Keratinocyte (primary cell): Measurements from ENCODE around the gene PAN2. TPM values are rescaled to one million over a fixed set of nuclear protein-coding genes. Genes with fewer than 3 reads are reported as not detected.
A peak's percentile ranks its signal among the peaks of the same experiment; 100 is the strongest.

Experiments
- DNase-seq: peaks from one replicate; pipeline ENCODE4 v3.0.0-alpha.2; 2011; ENCODE audit warnings: low read depth, missing footprints, low spot score
- FAIRE-seq: peaks from 2 replicates; lab custom pipeline; 2011; peaks lifted over from hg19 to GRCh38; lab: Jason Lieb, UNC
- H2AFZ ChIP-seq: 2 replicates; pipeline ENCODE4 v1.6.0; 2012; ENCODE audit warnings: low read length, control low read depth, inconsistent platforms; ENCODE audit not compliant: control insufficient read depth
- H3K27ac ChIP-seq: 2 replicates; pipeline ENCODE4 v1.5.1; 2011; ENCODE audit warnings: low read length; ENCODE audit not compliant: control insufficient read depth, insufficient read depth
- H3K27me3 ChIP-seq: 3 replicates; pipeline ENCODE4 v1.6.0; 2011; ENCODE audit warnings: low read length; ENCODE audit not compliant: control insufficient read depth, insufficient read depth; ENCODE audit errors: extremely low read depth
- H3K36me3 ChIP-seq, 2 experiments: 2 replicates in 1 of 2; 3 replicates in 1 of 2; pipeline ENCODE4 v1.5.1; 2011; ENCODE audit warnings: low read length in 2 of 2, mild to moderate bottlenecking in 1 of 2; ENCODE audit not compliant: control insufficient read depth in 2 of 2, insufficient read depth in 2 of 2; ENCODE audit errors: extremely low read depth in 1 of 2
- H3K4me1 ChIP-seq: 3 replicates; pipeline ENCODE4 v1.5.1; 2011; ENCODE audit warnings: low read length; ENCODE audit not compliant: control insufficient read depth, insufficient read depth; ENCODE audit errors: extremely low read depth
- H3K4me2 ChIP-seq: 3 replicates; pipeline ENCODE4 v1.6.0; 2011; ENCODE audit warnings: low read depth, low read length; ENCODE audit not compliant: control insufficient read depth, insufficient read depth; ENCODE audit errors: extremely low read depth
- H3K4me3 ChIP-seq, 3 experiments: fragments of 200-600 bp in 1 of 3; sonication (generic) in 1 of 3; 2 replicates in 2 of 3; 3 replicates in 1 of 3; pipeline ENCODE4 v1.5.1; 2011 to 2016; ENCODE audit warnings: low read length in 3 of 3, mild to moderate bottlenecking in 3 of 3, control low read depth in 2 of 3, inconsistent platforms in 1 of 3, low read depth in 1 of 3, mixed read lengths in 1 of 3, mixed run types in 1 of 3, moderate library complexity in 1 of 3; ENCODE audit not compliant: control insufficient read depth in 2 of 3, insufficient read depth in 2 of 3; ENCODE audit errors: extremely low read depth in 1 of 3
- H3K79me2 ChIP-seq: 2 replicates; pipeline ENCODE4 v1.6.0; 2012; ENCODE audit warnings: low read length; ENCODE audit not compliant: control insufficient read depth, insufficient read depth
- H3K9ac ChIP-seq: 3 replicates; pipeline ENCODE4 v1.6.0; 2011; ENCODE audit warnings: low read length; ENCODE audit not compliant: control insufficient read depth, insufficient read depth; ENCODE audit errors: extremely low read depth
- H3K9me1 ChIP-seq: 3 replicates; pipeline ENCODE4 v1.6.0; 2011; ENCODE audit warnings: low read length; ENCODE audit not compliant: control insufficient read depth, insufficient read depth; ENCODE audit errors: extremely low read depth
- H3K9me3 ChIP-seq: 2 replicates; pipeline ENCODE4 v1.5.1; 2012; ENCODE audit warnings: low read depth, low read length; ENCODE audit not compliant: control insufficient read depth
- H4K20me1 ChIP-seq: 3 replicates; pipeline ENCODE4 v1.6.0; 2011; ENCODE audit warnings: low read length; ENCODE audit not compliant: control insufficient read depth, insufficient read depth; ENCODE audit errors: extremely low read depth
- EZH2 ChIP-seq: IDR thresholded peaks from one replicate; pipeline ENCODE4 v1.6.1; 2012; ENCODE audit warnings: inconsistent platforms, mild to moderate bottlenecking, low read length, moderate library complexity
- dilution Hi-C: fragments of 300-500 bp; cut with MboI; formaldehyde crosslinking; loops from one replicate; pipeline ENCODE4 v1.7.0; 2020; ENCODE audit warnings: low sequenced_read_pairs; ENCODE audit not compliant: extremely low pct_ligation_motif_present
- polyA plus RNA-seq, 5 experiments: library from polyadenylated mRNA; depleted of rRNA in 3 of 5; stranded (reverse) in 3 of 5; stranded (forward) in 1 of 5; unstranded in 1 of 5; fragments of >200 nt; gene quantifications; 1 replicate in 1 of 5; 2 replicates in 3 of 5; 3 replicates in 1 of 5; pipeline versions ENCODE4 v1.2.1 to v1.2.3, GENCODE V29; 2011 to 2012; ENCODE audit warnings: missing spikeins in 2 of 5, low read depth in 1 of 5, low replicate concordance in 1 of 5
- TF ChIP-seq, protein P1 (sequence below), 3 experiments: IDR thresholded peaks in 1 of 3; conservative IDR thresholded peaks in 1 of 3; optimal IDR thresholded peaks in 1 of 3; 2 replicates in 2 of 3; 3 replicates in 1 of 3; pipeline versions ENCODE3 to v1.5.1; 2011; ENCODE audit warnings: low read length in 3 of 3, mild to moderate bottlenecking in 3 of 3, moderate library complexity in 2 of 3, control low read depth in 1 of 3, inconsistent platforms in 1 of 3; ENCODE audit not compliant: insufficient read depth in 2 of 3; ENCODE audit errors: extremely low read depth in 1 of 3

Gene PAN2
- polyA plus RNA-seq, 1 donor (not counting 4 experiments of a cell fraction or from before 2014, with no cell fraction given), result 26.3 TPM

DNA sequence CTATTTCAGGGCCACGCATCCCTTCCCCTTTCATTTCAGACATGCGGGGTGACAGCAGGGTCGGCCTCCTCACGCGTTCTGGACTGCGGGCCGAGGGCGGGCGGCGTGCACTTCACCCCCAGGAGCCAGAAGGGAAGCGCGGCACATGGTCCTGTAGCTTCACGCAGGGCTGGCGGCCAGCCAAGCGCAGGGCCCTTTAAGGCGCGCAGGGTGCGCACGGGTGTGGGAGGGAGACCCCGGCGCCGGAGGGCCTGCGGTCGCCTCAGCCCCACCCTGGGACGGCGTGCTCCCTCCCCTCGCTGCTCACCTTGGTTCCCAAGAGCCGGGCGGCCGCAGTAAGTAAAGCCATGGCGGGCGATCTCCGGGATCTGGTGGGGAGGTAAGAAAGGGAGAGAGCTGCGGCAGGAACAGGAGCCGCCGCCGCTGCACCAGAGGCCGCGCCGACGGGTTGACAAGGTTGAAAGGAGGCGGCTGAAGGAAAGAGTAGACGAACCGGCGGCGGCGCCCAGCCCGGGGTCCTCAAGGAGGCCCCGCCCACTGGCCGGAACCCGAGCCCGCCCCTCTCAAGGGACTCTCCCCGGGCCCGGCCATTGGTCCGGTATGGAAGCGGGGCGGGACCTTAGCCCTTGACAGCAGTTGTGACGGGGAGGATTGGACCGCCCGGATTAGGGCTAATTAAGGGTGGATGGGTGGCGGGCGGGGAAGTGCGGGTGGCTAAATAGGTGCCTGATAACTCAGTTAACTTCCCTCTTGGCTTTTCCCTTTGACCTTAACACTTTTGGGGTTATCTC is 33.8 kb downstream of the PAN2 start, which contains the start of gene CS:
Gene CS, minus strand, starts transcription at position 478 of the 791 bp plus-strand sequence. Its CDS starts 129 bp downstream, at position 349.
- Histone ChIP-seq H3K9me3 (no peaks in the 10 kb centered on the region), H3K4me1 (peaks cover 21% of the 10 kb centered on the region), H3K27ac (peak within 1 kb of the TSS; percentile 88), H3K9me1 (no peaks in the 10 kb centered on the region), H3K36me3 (peaks cover 6 to 9% of the 10 kb centered on the region in 2 experiments), H3K4me2 (peak within 1 kb of the TSS; percentile 100), H2AFZ (peak within 1 kb of the TSS; percentile 75), H3K4me3 (peak within 1 kb of the TSS; percentile 81 to 99 (median 91)), H3K79me2 (peaks cover 46% of the 10 kb centered on the region), H3K27me3 (no peaks in the 10 kb centered on the region), H3K9ac (peak within 1 kb of the TSS; percentile 96), H4K20me1 (no peaks in the 10 kb centered on the region)
- peak; percentile 83 for DNase-seq
- TF ChIP-seq EZH2, result no peak
- TF ChIP-seq, protein P1, sequence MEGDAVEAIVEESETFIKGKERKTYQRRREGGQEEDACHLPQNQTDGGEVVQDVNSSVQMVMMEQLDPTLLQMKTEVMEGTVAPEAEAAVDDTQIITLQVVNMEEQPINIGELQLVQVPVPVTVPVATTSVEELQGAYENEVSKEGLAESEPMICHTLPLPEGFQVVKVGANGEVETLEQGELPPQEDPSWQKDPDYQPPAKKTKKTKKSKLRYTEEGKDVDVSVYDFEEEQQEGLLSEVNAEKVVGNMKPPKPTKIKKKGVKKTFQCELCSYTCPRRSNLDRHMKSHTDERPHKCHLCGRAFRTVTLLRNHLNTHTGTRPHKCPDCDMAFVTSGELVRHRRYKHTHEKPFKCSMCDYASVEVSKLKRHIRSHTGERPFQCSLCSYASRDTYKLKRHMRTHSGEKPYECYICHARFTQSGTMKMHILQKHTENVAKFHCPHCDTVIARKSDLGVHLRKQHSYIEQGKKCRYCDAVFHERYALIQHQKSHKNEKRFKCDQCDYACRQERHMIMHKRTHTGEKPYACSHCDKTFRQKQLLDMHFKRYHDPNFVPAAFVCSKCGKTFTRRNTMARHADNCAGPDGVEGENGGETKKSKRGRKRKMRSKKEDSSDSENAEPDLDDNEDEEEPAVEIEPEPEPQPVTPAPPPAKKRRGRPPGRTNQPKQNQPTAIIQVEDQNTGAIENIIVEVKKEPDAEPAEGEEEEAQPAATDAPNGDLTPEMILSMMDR (optimal IDR thresholded peaks at IDR 0.05 in 1 of 3, IDR thresholded peaks at IDR 0.05 in 1 of 3, conservative IDR thresholded peaks at IDR 0.05 in 1 of 3; ENCODE audit: extremely low read depth in 1 of 3, insufficient read depth in 2 of 3, low read length in 3 of 3), result no peak
- dilution Hi-C loops, result no loop called here
- FAIRE-seq, result peak; percentile 5

DNA sequence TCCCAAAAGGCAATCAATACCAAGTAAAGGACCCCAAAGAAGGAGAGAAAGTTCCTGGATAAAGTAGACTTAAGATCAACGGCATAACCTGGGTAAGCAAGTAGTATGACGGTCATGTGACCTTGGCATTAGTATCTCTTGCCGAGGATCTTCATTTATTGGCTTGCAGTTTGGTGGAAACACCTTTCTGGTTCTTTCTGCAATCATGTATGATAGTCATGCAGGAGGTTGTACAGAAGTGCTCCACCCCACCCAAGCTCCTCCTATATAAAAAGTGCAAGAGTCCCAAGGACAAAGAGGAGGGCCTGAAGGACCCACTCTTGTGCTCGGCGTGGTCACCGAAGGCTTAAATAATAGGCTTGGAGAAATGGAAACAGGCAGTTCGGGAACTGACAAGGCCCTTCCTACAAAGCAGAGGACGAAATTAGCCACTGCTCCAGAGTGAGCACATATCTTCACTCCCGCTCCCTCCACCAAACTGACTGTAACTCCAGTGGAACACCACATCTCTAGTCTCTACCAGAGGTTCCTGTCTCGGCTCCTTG is 34.4 kb downstream of the PAN2 start:
- peak overlapping the region; percentile 65 for H2AFZ ChIP-seq
- H3K4me1 ChIP-seq, result peaks cover 21% of the 10 kb centered on the region

More for the DNA sequence above, 34.4 kb downstream of the PAN2 start:
- Histone ChIP-seq H3K9me3 (no peaks in the 10 kb centered on the region), H3K4me3 (peak overlapping the region; percentile 81 to 99 (median 91)), H3K9me1 (no peaks in the 10 kb centered on the region), H3K36me3 (peaks cover 6 to 11% of the 10 kb centered on the region in 2 experiments), H3K9ac (peak overlapping the region; percentile 96), H3K27me3 (no peaks in the 10 kb centered on the region), H3K27ac (peak overlapping the region; percentile 85), H4K20me1 (no peaks in the 10 kb centered on the region), H3K4me2 (peak overlapping the region; percentile 96), H3K79me2 (peaks cover 52% of the 10 kb centered on the region)
- DNase-seq (no peak), FAIRE-seq (peak; percentile 5)
- no peak for TF ChIP-seq EZH2
- TF ChIP-seq, protein P1 (optimal IDR thresholded peaks at IDR 0.05 in 1 of 3, IDR thresholded peaks at IDR 0.05 in 1 of 3, conservative IDR thresholded peaks at IDR 0.05 in 1 of 3; ENCODE audit: extremely low read depth in 1 of 3, insufficient read depth in 2 of 3, low read length in 3 of 3), result no peak
- dilution Hi-C loops, result no loop called here
